WTC11 (cell line): ENCODE measurements around the gene WWOX. TPM values are rescaled to one million over a fixed set of nuclear protein-coding genes. Genes with fewer than 3 reads are reported as not detected.
A peak's percentile ranks its signal among the peaks of the same experiment; 100 is the strongest.

Experiments
- CBFB ChIP-seq: sonication (generic); formaldehyde crosslinking; IDR thresholded peaks from 2 replicates; pipeline ENCODE4 v1.8.1; 2022; ENCODE audit warnings: mild to moderate bottlenecking, low read depth, missing genetic modification reagents
- ELF4 ChIP-seq: sonication (generic); formaldehyde crosslinking; IDR thresholded peaks from 2 replicates; pipeline ENCODE4 v1.8.1; 2022; ENCODE audit warnings: low read depth, mild to moderate bottlenecking, moderate library complexity, missing genetic modification reagents
- EMX1 ChIP-seq: fragments of 250-450 bp; sonication (Bioruptor Pico); IDR thresholded peaks from 2 replicates; pipeline ENCODE4 v1.8.0; 2021; ENCODE audit warnings: mild to moderate bottlenecking
- FOXK1 ChIP-seq: sonication (generic); formaldehyde crosslinking; IDR thresholded peaks from 2 replicates; pipeline ENCODE4 v1.8.0; 2022; ENCODE audit warnings: mild to moderate bottlenecking, moderate library complexity, missing genetic modification reagents
- GTF2I ChIP-seq: fragments of 250-450 bp; sonication (Bioruptor Pico); conservative IDR thresholded peaks from 2 replicates; pipeline ENCODE4 v1.4.0; 2021; ENCODE audit warnings: mild to moderate bottlenecking
- JUN ChIP-seq: sonication (generic); formaldehyde crosslinking; IDR thresholded peaks from 2 replicates; pipeline ENCODE4 v1.8.0; 2023; ENCODE audit warnings: mild to moderate bottlenecking, missing genetic modification reagents
- NFYB ChIP-seq: sonication (generic); formaldehyde crosslinking; conservative IDR thresholded peaks from 2 replicates; pipeline ENCODE4 v1.8.0; 2022; ENCODE audit warnings: low read depth, missing genetic modification reagents
- NR3C1 ChIP-seq: sonication (generic); formaldehyde crosslinking; conservative IDR thresholded peaks from 2 replicates; pipeline ENCODE4 v1.8.1; 2023; ENCODE audit warnings: low read depth, mild to moderate bottlenecking, missing genetic modification reagents
- SP1 ChIP-seq: sonication (generic); formaldehyde crosslinking; conservative IDR thresholded peaks from 2 replicates; pipeline ENCODE4 v1.8.1; 2022; ENCODE audit warnings: missing genetic modification reagents
- ZNF317 ChIP-seq: sonication (generic); formaldehyde crosslinking; IDR thresholded peaks from 2 replicates; pipeline ENCODE4 v1.8.1; 2023; ENCODE audit warnings: low read depth, mild to moderate bottlenecking, moderate library complexity, missing genetic modification reagents, borderline replicate concordance
- total RNA-seq: library from RNA; stranded (reverse); gene quantifications from 3 replicates; pipeline ENCODE4 v1.2.3, GENCODE V29; 2021
- TF ChIP-seq, protein P1 (sequence below): sonication (generic); formaldehyde crosslinking; conservative IDR thresholded peaks from 2 replicates; pipeline ENCODE4 v1.8.1; 2023; ENCODE audit warnings: mild to moderate bottlenecking, low read depth, missing genetic modification reagents, moderate library complexity
- TF ChIP-seq, protein P2 (sequence below): sonication (generic); formaldehyde crosslinking; IDR thresholded peaks from 2 replicates; pipeline ENCODE4 v1.8.1; 2023; ENCODE audit warnings: mild to moderate bottlenecking, missing genetic modification reagents
- TF ChIP-seq, protein P3 (sequence below): sonication (generic); formaldehyde crosslinking; IDR thresholded peaks from 2 replicates; pipeline ENCODE4 v1.8.1; 2022; ENCODE audit warnings: mild to moderate bottlenecking, missing genetic modification reagents, moderate library complexity, borderline replicate concordance
- TF ChIP-seq, protein P4 (sequence below): sonication (generic); formaldehyde crosslinking; IDR thresholded peaks from 2 replicates; pipeline ENCODE4 v1.8.0; 2022; ENCODE audit warnings: mild to moderate bottlenecking, missing genetic modification reagents
- TF ChIP-seq, protein P5 (sequence below): fragments of 250-450 bp; sonication (Bioruptor Pico); IDR thresholded peaks from 2 replicates; pipeline ENCODE4 v2.1.2; 2022; ENCODE audit warnings: mild to moderate bottlenecking, moderate library complexity
- TF ChIP-seq, protein P6 (sequence below): sonication (generic); formaldehyde crosslinking; IDR thresholded peaks from 2 replicates; pipeline ENCODE4 v1.8.0; 2022; ENCODE audit warnings: missing genetic modification reagents
- TF ChIP-seq, protein P7 (sequence below): fragments of 250-450 bp; sonication (Bioruptor Pico); conservative IDR thresholded peaks from 2 replicates; pipeline ENCODE4 v1.9.0; 2021; ENCODE audit warnings: mild to moderate bottlenecking
- TF ChIP-seq, protein P8 (sequence below): sonication (generic); formaldehyde crosslinking; IDR thresholded peaks from 2 replicates; pipeline ENCODE4 v1.8.0; 2023; ENCODE audit warnings: missing genetic modification reagents
- TF ChIP-seq, protein P9 (sequence below): sonication (generic); formaldehyde crosslinking; IDR thresholded peaks from 2 replicates; pipeline ENCODE4 v1.8.1; 2022; ENCODE audit warnings: low read depth, mild to moderate bottlenecking, moderate library complexity, missing genetic modification reagents, borderline replicate concordance
- TF ChIP-seq, protein P10 (sequence below): sonication (generic); formaldehyde crosslinking; IDR thresholded peaks from 2 replicates; pipeline ENCODE4 v1.8.1; 2023; ENCODE audit warnings: mild to moderate bottlenecking, missing genetic modification reagents, moderate library complexity

The WWOX gene
- total RNA-seq, 1 experiment from 2014 or later = 15.7 TPM

DNA sequence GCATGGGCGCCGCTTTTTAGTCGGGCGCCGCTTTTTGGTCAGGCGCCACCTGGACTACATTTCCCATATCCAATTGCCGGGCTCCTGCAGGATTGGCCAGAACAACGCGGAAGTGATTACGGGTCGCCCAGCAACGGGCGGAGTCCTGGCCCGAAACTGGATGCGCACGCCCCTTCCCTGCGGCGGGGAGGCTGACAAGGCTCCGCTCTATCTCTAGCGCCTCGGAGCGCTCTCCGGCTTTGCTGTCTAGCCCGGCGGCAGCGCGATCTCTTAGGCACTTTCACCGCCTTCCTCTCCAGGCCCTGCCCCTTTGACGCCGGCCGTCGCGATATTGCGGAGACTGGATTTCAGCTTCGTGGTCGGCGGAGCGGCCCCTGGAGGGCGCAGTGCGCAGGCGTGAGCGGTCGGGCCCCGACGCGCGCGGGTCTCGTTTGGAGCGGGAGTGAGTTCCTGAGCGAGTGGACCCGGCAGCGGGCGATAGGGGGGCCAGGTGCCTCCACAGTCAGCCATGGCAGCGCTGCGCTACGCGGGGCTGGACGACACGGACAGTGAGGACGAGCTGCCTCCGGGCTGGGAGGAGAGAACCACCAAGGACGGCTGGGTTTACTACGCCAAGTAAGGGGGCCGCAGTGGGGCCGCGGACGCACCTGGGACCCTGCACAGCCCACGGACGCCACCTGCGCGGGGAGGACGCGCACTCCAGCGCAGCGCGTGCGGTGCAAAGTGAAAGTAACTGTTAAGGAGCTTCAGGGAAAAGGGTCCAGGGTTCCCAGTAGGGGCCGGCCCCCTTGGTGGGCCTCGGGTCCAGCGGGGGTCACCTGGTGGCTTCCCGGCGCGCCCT is at the start of gene WWOX (continued):
- TF ChIP-seq, protein P1, sequence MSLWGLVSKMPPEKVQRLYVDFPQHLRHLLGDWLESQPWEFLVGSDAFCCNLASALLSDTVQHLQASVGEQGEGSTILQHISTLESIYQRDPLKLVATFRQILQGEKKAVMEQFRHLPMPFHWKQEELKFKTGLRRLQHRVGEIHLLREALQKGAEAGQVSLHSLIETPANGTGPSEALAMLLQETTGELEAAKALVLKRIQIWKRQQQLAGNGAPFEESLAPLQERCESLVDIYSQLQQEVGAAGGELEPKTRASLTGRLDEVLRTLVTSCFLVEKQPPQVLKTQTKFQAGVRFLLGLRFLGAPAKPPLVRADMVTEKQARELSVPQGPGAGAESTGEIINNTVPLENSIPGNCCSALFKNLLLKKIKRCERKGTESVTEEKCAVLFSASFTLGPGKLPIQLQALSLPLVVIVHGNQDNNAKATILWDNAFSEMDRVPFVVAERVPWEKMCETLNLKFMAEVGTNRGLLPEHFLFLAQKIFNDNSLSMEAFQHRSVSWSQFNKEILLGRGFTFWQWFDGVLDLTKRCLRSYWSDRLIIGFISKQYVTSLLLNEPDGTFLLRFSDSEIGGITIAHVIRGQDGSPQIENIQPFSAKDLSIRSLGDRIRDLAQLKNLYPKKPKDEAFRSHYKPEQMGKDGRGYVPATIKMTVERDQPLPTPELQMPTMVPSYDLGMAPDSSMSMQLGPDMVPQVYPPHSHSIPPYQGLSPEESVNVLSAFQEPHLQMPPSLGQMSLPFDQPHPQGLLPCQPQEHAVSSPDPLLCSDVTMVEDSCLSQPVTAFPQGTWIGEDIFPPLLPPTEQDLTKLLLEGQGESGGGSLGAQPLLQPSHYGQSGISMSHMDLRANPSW = no peak
- TF ChIP-seq, protein P2, sequence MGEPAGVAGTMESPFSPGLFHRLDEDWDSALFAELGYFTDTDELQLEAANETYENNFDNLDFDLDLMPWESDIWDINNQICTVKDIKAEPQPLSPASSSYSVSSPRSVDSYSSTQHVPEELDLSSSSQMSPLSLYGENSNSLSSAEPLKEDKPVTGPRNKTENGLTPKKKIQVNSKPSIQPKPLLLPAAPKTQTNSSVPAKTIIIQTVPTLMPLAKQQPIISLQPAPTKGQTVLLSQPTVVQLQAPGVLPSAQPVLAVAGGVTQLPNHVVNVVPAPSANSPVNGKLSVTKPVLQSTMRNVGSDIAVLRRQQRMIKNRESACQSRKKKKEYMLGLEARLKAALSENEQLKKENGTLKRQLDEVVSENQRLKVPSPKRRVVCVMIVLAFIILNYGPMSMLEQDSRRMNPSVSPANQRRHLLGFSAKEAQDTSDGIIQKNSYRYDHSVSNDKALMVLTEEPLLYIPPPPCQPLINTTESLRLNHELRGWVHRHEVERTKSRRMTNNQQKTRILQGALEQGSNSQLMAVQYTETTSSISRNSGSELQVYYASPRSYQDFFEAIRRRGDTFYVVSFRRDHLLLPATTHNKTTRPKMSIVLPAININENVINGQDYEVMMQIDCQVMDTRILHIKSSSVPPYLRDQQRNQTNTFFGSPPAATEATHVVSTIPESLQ (CRISPR knock-in tag) = no peak
- TF ChIP-seq CBFB (CRISPR knock-in tag) = peak; percentile 93; the same call in 1 of the 2 replicates
- TF ChIP-seq, protein P3, sequence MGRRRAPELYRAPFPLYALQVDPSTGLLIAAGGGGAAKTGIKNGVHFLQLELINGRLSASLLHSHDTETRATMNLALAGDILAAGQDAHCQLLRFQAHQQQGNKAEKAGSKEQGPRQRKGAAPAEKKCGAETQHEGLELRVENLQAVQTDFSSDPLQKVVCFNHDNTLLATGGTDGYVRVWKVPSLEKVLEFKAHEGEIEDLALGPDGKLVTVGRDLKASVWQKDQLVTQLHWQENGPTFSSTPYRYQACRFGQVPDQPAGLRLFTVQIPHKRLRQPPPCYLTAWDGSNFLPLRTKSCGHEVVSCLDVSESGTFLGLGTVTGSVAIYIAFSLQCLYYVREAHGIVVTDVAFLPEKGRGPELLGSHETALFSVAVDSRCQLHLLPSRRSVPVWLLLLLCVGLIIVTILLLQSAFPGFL = no peak
- TF ChIP-seq ELF4 (CRISPR knock-in tag) = no peak
- TF ChIP-seq, protein P4, sequence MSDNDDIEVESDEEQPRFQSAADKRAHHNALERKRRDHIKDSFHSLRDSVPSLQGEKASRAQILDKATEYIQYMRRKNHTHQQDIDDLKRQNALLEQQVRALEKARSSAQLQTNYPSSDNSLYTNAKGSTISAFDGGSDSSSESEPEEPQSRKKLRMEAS (CRISPR knock-in tag) = peak; percentile 79
- TF ChIP-seq NR3C1 = no peak
- no peak for TF ChIP-seq ZNF317 (CRISPR knock-in tag)
- TF ChIP-seq JUN (CRISPR knock-in tag) = 0 out of 2 replicates have a peak, but pooled peaks have one; percentile 59
- no peak; the same call in 1 of the 2 replicates for TF ChIP-seq EMX1 (CRISPR knock-in tag)
- peak; percentile 89 for TF ChIP-seq SP1 (CRISPR knock-in tag)
- TF ChIP-seq, protein P5, sequence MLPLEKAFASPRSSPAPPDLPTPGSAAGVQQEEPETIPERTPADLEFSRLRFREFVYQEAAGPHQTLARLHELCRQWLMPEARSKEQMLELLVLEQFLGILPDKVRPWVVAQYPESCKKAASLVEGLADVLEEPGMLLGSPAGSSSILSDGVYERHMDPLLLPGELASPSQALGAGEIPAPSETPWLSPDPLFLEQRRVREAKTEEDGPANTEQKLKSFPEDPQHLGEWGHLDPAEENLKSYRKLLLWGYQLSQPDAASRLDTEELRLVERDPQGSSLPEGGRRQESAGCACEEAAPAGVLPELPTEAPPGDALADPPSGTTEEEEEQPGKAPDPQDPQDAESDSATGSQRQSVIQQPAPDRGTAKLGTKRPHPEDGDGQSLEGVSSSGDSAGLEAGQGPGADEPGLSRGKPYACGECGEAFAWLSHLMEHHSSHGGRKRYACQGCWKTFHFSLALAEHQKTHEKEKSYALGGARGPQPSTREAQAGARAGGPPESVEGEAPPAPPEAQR (CRISPR knock-in tag) = no peak
- TF ChIP-seq FOXK1 (CRISPR knock-in tag) = peak; percentile 64
- TF ChIP-seq, protein P6, sequence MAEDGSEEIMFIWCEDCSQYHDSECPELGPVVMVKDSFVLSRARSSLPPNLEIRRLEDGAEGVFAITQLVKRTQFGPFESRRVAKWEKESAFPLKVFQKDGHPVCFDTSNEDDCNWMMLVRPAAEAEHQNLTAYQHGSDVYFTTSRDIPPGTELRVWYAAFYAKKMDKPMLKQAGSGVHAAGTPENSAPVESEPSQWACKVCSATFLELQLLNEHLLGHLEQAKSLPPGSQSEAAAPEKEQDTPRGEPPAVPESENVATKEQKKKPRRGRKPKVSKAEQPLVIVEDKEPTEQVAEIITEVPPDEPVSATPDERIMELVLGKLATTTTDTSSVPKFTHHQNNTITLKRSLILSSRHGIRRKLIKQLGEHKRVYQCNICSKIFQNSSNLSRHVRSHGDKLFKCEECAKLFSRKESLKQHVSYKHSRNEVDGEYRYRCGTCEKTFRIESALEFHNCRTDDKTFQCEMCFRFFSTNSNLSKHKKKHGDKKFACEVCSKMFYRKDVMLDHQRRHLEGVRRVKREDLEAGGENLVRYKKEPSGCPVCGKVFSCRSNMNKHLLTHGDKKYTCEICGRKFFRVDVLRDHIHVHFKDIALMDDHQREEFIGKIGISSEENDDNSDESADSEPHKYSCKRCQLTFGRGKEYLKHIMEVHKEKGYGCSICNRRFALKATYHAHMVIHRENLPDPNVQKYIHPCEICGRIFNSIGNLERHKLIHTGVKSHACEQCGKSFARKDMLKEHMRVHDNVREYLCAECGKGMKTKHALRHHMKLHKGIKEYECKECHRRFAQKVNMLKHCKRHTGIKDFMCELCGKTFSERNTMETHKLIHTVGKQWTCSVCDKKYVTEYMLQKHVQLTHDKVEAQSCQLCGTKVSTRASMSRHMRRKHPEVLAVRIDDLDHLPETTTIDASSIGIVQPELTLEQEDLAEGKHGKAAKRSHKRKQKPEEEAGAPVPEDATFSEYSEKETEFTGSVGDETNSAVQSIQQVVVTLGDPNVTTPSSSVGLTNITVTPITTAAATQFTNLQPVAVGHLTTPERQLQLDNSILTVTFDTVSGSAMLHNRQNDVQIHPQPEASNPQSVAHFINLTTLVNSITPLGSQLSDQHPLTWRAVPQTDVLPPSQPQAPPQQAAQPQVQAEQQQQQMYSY = peak; percentile 100
- peak; percentile 60; the same call in 1 of the 2 replicates for TF ChIP-seq NFYB
- TF ChIP-seq, protein P7, sequence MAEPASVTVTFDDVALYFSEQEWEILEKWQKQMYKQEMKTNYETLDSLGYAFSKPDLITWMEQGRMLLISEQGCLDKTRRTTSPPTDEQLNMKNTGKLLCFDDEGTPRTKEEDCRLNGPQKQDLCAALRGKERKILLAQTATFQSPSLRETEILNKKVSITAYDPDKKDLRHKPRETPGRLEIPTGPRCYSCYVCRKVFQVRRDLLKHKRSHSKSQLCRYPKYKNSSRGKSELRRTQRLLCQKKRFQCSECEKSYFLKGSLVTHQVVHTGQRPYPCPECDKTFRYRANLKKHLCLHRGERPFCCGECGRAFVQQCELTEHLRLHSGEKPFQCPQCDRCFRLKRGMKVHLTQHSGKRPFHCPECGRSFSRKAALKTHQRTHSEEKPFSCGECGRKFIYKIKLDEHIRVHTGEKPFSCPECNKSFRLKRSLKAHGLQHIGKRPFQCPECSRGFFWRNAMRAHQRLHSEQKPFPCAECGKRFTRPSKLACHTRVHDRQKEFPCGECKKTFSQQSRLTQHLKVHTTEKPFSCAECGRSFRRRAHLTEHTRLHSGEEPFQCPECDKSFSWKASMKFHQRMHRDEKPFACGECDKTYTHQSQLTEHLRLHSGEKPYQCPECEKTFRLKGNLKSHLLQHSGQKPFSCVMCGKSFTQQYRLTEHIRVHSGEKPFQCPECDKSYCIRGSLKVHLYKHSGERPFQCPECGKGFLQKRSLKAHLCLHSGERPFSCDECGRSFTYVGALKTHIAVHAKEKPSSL (CRISPR knock-in tag) = no peak
- TF ChIP-seq, protein P8, sequence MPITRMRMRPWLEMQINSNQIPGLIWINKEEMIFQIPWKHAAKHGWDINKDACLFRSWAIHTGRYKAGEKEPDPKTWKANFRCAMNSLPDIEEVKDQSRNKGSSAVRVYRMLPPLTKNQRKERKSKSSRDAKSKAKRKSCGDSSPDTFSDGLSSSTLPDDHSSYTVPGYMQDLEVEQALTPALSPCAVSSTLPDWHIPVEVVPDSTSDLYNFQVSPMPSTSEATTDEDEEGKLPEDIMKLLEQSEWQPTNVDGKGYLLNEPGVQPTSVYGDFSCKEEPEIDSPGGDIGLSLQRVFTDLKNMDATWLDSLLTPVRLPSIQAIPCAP (CRISPR knock-in tag) = no peak
- TF ChIP-seq, protein P9, sequence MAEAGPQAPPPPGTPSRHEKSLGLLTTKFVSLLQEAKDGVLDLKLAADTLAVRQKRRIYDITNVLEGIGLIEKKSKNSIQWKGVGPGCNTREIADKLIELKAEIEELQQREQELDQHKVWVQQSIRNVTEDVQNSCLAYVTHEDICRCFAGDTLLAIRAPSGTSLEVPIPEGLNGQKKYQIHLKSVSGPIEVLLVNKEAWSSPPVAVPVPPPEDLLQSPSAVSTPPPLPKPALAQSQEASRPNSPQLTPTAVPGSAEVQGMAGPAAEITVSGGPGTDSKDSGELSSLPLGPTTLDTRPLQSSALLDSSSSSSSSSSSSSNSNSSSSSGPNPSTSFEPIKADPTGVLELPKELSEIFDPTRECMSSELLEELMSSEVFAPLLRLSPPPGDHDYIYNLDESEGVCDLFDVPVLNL (CRISPR knock-in tag) = no peak
- TF ChIP-seq, protein P10, sequence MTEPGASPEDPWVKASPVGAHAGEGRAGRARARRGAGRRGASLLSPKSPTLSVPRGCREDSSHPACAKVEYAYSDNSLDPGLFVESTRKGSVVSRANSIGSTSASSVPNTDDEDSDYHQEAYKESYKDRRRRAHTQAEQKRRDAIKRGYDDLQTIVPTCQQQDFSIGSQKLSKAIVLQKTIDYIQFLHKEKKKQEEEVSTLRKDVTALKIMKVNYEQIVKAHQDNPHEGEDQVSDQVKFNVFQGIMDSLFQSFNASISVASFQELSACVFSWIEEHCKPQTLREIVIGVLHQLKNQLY = no peak
- no peak for TF ChIP-seq GTF2I (CRISPR knock-in tag)
